IPS-15b (cell line): ENCODE measurements around the gene TOP1.

ENCODE experiments used
- H3K27me3 ChIP-seq: one replicate; pipeline ENCODE4 v1.6.1; 2013; ENCODE audit warnings: low read length; ENCODE audit not compliant: control insufficient read depth, insufficient read depth
- H3K36me3 ChIP-seq: one replicate; pipeline ENCODE4 v1.6.1; 2013; ENCODE audit warnings: low read length; ENCODE audit not compliant: control insufficient read depth, insufficient read depth
- H3K4me1 ChIP-seq: one replicate; pipeline ENCODE4 v1.6.1; 2013; ENCODE audit warnings: mild to moderate bottlenecking, low read length; ENCODE audit not compliant: control insufficient read depth, insufficient read depth
- H3K4me3 ChIP-seq: one replicate; pipeline ENCODE4 v1.5.1; 2013; ENCODE audit warnings: low read depth, low read length
- H3K9ac ChIP-seq: one replicate; pipeline ENCODE4 v1.6.1; 2013; ENCODE audit warnings: low read depth, mild to moderate bottlenecking, low read length
- H3K9me3 ChIP-seq: one replicate; pipeline ENCODE4 v1.6.1; 2013; ENCODE audit warnings: mild to moderate bottlenecking, low read length; ENCODE audit not compliant: control insufficient read depth, insufficient read depth

Gene TOP1

DNA sequence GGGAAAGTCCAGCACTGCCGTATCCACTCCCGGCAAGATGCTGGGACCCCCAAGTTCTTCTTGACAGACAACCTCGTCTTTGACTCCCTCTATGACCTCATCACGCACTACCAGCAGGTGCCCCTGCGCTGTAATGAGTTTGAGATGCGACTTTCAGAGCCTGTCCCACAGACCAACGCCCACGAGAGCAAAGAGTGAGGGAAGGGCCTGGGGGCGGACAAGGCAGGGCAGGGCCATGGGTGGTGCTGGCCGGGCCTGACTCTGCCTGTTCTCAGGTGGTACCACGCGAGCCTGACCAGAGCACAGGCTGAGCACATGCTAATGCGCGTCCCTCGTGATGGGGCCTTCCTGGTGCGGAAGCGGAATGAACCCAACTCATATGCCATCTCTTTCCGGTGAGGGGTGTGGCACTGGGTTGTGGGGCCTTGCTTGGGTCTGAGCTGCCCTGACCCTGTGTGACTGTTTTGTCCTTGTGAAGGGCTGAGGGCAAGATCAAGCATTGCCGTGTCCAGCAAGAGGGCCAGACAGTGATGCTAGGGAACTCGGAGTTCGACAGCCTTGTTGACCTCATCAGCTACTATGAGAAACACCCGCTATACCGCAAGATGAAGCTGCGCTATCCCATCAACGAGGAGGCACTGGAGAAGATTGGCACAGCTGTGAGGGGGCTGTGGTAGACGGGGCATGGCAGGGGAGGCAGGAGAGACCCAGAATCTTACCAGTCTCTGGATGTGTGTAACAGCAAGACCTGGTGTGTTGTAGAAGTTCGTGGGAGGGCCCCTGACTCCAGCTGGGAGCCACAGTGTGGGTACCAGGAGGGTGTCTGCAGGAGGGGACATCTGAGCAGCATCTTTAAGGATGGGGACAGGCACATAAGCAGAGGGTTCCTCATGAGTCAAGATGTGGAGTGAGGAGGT, 137.8 kb downstream of the TOP1 start:
- Histone ChIP-seq H3K9ac (no peak overlapping the region), H3K9me3 (no peaks in the 10 kb centered on the region), H3K36me3 (peaks cover 92% of the 10 kb centered on the region), H3K4me1 (no peaks in the 10 kb centered on the region), H3K4me3 (no peak overlapping the region), H3K27me3 (no peaks in the 10 kb centered on the region)

DNA sequence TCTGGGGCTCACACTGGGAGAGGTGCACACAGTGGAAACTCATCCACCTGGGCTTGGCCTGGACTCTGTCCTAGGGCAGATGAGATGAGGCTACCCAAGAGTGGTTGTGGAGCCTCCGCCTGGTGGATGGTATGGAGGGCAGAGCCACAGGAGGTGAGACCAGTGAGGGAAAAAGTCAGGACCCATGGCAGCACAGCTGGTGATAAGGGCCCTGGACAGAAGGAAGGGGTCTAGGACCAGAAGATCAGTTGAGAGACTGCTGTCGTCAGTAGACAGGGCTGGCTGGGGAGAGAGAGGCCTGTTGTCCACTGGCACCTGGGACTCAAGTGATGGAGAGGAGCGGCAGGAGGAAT, 138.5 kb downstream of the TOP1 start:
- Histone ChIP-seq H3K4me3 (no peak overlapping the region), H3K9ac (no peak overlapping the region), H3K36me3 (peaks cover 94% of the 10 kb centered on the region), H3K27me3 (no peaks in the 10 kb centered on the region), H3K4me1 (no peaks in the 10 kb centered on the region), H3K9me3 (no peaks in the 10 kb centered on the region)

DNA sequence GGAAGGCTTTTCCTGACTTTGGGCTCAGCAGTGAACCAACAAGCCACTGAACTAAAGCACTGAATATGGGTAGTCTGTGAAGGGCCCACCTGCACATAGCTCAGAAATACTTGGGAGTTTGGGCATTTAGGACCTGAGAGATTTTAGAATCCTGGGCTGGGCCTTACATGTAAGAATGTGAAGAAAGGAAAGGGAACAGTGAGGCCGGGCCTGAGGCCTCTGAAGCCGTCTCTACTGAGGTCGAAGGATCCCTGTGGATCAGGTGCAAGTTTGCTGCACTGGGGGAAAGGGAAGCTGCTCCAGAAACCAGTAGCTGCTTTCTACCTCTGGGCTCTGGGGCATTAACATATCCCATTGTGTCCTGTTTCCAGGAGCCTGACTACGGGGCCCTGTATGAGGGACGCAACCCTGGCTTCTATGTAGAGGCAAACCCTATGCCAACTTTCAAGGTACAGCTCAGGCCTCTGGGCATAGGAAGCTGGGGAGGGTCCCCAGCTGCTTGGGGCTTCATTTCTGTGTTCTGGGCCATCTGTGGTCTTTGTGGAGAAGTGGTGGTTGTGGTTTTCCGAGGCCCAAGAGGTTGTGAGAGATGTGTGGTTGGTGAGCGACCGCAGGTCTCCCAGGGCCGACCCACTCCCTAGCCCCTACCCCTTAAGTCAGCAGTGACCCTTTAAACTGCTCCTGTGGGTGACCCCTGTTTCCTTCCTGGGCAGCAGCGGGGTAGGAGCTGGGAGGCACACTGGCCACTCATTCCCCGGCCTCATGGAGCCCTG, 139.0 kb downstream of the TOP1 start:
- Histone ChIP-seq H3K4me3 (no peak overlapping the region), H3K27me3 (no peaks in the 10 kb centered on the region), H3K4me1 (no peaks in the 10 kb centered on the region), H3K36me3 (peaks cover 93% of the 10 kb centered on the region), H3K9me3 (no peaks in the 10 kb centered on the region), H3K9ac (no peak overlapping the region)

DNA sequence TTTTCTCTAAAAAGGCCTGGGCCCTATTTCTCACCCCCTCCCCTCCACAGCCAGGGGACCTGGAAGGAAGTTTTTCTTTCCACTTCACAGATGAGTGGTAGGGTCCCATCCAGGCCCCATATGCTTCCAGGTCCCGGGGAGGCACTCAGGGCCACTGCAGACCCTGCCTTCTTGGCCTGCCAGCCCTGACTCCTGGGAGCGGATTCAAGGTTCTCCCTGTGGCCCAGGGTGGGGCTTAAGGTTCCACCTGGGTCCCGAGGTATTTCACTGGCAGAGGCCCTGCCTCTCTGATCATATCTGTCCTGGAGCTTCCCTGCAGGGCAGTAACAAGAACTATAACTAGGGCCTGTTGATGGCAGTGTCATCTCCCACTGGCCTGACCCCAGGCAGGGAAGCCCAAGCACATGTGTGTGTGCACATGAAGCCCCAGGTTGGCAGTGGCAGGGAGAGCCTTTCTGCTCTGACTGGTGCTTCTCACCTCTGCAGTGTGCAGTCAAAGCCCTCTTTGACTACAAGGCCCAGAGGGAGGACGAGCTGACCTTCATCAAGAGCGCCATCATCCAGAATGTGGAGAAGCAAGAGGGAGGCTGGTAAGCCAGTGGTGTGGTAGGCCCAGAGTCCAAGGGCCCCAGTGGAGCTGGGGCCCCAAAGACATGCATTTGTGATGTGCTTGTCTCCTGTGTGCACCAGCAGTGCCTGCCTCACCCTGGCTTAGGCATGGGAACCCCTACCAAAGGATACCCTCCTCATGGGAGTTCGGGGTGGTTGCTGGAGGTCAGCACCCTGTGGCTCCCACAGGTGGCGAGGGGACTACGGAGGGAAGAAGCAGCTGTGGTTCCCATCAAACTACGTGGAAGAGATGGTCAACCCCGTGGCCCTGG, 139.9 kb downstream of the TOP1 start:
- Histone ChIP-seq H3K9me3 (no peaks in the 10 kb centered on the region), H3K4me1 (no peaks in the 10 kb centered on the region), H3K36me3 (peaks cover 93% of the 10 kb centered on the region), H3K4me3 (no peak overlapping the region), H3K9ac (no peak overlapping the region), H3K27me3 (no peaks in the 10 kb centered on the region)

DNA sequence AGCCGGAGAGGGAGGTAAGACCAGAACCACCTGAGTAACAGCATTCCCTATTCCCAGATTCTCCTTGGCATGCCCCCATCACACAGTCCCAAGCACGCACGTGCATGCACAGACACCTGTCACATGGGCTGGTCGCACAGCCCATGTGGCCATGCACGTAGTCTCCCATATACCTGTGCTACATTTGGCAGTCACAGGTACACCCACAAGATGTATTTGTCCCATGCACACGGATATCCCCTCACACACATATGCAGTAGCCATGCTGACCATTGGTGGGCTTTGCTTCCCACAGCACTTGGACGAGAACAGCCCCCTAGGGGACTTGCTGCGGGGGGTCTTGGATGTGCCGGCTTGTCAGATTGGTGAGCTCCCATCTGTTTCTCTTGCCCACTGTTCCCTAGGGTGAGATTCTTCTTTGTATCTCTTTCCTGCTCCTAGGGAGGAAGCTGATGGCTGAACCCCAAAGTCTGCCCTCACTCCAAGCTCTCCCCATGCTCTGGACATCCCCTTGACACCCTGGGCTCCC, 140.6 kb downstream of the TOP1 start:
- no peaks in the 10 kb centered on the region for H3K4me1 ChIP-seq
- H3K9ac ChIP-seq, result no peak overlapping the region
- peaks cover 93% of the 10 kb centered on the region for H3K36me3 ChIP-seq
- H3K4me3 ChIP-seq, result no peak overlapping the region
- no peaks in the 10 kb centered on the region for H3K9me3 ChIP-seq
- no peaks in the 10 kb centered on the region for H3K27me3 ChIP-seq

DNA sequence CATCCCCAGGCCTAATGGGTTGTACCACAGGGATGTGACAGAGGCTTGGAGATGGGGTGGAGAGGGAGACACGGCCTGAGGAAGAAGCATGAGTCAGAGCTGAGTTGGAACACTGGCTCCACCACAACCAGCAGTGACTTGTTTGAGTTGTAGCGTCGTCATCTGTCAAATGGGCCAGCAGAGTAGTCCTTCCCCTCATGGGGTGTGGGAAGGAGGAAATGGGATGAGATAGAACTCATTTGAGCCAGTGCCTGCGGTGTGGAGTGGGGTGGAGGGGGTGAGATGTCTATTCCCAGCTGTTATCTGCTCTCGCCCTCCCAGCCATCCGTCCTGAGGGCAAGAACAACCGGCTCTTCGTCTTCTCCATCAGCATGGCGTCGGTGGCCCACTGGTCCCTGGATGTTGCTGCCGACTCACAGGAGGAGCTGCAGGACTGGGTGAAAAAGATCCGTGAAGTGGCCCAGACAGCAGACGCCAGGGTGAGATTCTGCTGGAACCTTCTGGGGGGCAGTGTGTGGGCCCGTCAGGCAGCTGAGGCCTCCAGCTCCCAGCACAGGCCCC, 141.2 kb downstream of the TOP1 start:
- Histone ChIP-seq H3K9me3 (no peaks in the 10 kb centered on the region), H3K36me3 (peaks cover 93% of the 10 kb centered on the region), H3K4me1 (no peaks in the 10 kb centered on the region), H3K4me3 (no peak overlapping the region), H3K9ac (no peak overlapping the region), H3K27me3 (no peaks in the 10 kb centered on the region)

DNA sequence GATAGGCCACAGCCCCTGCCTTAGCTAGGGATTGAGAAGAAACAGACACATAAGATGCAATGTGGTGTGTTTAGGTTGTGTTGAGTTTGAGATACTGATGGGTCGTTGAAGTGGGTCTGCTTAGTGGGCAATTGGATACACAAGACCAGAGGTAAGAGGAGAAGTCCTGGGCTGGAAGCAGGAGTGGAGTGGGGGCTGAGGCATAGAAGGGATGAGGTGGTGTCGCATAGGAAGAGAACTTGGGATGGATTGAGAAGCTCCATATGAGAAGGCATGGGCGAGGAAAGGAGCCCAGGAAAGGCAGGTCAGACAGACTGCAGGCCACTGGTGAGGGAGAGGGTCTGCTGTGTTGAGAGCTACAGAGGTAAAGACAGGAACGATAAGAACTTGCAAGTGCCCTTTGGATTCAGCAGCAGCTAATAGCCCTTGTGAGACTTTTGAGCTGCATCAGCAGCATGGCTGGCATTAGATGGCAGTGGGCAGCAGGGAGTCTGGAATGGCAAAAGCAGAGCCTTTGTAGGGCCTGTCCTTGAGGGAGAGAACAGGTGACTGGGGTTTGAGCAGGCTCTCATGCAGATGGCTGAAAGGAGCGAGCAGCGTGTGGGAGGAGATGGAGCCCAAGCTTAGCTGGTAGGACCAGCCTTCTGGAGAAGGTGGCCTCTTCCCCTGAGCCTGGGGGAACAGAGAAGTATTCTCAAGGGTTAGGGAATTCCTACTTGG, 141.9 kb downstream of the TOP1 start:
- Histone ChIP-seq H3K36me3 (peaks cover 91% of the 10 kb centered on the region), H3K9me3 (no peaks in the 10 kb centered on the region), H3K4me3 (no peak overlapping the region), H3K4me1 (no peaks in the 10 kb centered on the region), H3K27me3 (no peaks in the 10 kb centered on the region), H3K9ac (no peak overlapping the region)

DNA sequence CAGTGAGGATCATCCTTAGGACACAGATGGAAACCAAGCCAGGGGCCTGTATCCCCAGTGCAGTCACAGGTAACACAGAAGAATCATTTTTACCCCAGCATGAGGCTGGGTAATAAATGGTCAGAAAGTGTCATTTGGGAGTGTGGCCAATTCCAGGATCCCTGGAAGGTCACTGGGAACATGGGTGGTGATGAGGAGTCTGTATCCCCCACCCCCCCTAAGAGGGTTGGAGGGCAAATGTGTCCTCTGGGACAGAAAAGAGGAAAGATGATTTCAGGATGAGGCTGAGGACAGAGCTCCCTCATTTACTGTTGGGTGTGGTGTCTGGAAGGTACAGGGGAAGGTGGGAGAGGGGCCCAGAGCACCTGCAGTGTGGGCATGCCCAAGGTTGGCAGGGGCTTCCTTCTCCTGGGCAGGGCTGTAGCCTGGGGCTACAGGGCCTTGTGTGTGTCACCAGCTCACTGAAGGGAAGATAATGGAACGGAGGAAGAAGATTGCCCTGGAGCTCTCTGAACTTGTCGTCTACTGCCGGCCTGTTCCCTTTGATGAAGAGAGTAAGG, 143.2 kb downstream of the TOP1 start:
- Histone ChIP-seq H3K9ac (no peak overlapping the region), H3K4me1 (no peaks in the 10 kb centered on the region), H3K4me3 (no peak overlapping the region), H3K9me3 (no peaks in the 10 kb centered on the region), H3K27me3 (no peaks in the 10 kb centered on the region), H3K36me3 (peaks cover 82% of the 10 kb centered on the region)

DNA sequence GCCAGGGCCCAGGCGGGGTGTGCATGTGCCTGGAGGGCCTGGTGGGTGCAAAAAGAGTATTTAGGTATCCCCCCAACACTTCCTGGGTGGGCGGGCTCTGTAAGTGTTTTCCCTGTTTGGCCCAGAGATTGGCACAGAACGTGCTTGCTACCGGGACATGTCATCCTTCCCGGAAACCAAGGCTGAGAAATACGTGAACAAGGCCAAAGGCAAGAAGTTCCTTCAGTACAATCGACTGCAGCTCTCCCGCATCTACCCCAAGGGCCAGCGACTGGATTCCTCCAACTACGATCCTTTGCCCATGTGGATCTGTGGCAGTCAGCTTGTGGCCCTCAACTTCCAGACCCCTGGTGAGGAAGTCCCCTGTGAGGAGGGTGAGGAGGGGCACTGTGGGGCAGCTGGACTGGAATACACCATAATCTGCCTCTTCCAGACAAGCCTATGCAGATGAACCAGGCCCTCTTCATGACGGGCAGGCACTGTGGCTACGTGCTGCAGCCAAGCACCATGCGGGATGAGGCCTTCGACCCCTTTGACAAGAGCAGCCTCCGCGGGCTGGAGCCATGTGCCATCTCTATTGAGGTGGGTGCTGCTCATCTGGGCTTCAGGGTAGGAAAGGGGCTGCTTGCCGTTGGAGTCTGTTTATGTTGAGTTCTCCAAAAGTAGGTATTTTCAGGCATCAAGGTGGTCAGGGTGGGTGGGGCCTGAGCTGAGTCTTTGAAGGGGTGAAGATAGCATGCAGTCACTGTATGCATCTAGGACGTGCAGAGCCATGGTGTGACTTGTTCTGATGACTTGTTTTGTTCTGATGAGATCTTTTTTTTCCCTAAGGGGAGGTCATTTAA, 143.9 kb downstream of the TOP1 start:
- H3K9me3 ChIP-seq, result no peaks in the 10 kb centered on the region
- H3K4me1 ChIP-seq, result no peaks in the 10 kb centered on the region
- no peak overlapping the region for H3K9ac ChIP-seq
- H3K27me3 ChIP-seq, result no peaks in the 10 kb centered on the region
- H3K36me3 ChIP-seq, result peaks cover 79% of the 10 kb centered on the region
- H3K4me3 ChIP-seq, result no peak overlapping the region

DNA sequence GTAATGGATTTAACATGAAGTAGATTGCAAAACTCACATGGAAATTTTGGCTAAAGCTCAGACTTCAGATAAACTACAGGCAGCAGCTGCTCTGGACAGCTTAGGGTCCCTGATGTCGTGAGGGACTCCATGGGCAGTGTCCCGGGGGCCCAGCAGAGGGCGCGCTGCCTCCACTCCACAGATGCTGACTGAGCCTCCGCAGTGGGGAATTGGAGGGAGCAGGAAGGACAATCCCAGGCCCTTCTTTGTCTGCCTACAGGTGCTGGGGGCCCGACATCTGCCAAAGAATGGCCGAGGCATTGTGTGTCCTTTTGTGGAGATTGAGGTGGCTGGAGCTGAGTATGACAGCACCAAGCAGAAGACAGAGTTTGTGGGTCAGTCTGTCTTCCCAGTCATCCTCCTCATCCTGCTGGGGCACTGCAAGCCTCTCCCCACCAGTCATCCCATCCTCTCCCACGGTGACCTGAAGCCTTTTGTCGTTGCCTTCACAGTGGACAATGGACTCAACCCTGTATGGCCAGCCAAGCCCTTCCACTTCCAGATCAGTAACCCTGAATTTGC, 144.6 kb downstream of the TOP1 start:
- no peak overlapping the region for H3K9ac ChIP-seq
- no peaks in the 10 kb centered on the region for H3K9me3 ChIP-seq
- peaks cover 74% of the 10 kb centered on the region for H3K36me3 ChIP-seq
- no peaks in the 10 kb centered on the region for H3K27me3 ChIP-seq
- peaks cover 2% of the 10 kb centered on the region for H3K4me1 ChIP-seq
- H3K4me3 ChIP-seq, result no peak overlapping the region
